ENCODE data around the gene AP2B1. TPM values are rescaled to one million over a fixed set of nuclear protein-coding genes. Genes with fewer than 3 reads are reported as not detected.

AP2B1 gene
- total and polyA plus RNA-seq, 9 of the 15 experiments (the other 6 are each of a cell fraction or from before 2014, with no cell fraction given): 60.1 to 287 (median 105) TPM

- TF ChIP-seq, protein P1, sequence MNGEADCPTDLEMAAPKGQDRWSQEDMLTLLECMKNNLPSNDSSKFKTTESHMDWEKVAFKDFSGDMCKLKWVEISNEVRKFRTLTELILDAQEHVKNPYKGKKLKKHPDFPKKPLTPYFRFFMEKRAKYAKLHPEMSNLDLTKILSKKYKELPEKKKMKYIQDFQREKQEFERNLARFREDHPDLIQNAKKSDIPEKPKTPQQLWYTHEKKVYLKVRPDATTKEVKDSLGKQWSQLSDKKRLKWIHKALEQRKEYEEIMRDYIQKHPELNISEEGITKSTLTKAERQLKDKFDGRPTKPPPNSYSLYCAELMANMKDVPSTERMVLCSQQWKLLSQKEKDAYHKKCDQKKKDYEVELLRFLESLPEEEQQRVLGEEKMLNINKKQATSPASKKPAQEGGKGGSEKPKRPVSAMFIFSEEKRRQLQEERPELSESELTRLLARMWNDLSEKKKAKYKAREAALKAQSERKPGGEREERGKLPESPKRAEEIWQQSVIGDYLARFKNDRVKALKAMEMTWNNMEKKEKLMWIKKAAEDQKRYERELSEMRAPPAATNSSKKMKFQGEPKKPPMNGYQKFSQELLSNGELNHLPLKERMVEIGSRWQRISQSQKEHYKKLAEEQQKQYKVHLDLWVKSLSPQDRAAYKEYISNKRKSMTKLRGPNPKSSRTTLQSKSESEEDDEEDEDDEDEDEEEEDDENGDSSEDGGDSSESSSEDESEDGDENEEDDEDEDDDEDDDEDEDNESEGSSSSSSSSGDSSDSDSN (IDR thresholded peaks at IDR 0.05; ENCODE audit: borderline replicate concordance in 1 of 2, low read depth in 2 of 2, low read length in 2 of 2): no peak
- no peak for TF ChIP-seq RBM25 (IDR thresholded peaks at IDR 0.05; ENCODE audit: low read depth, low read length, severe bottlenecking)
- no peak for TF ChIP-seq PTBP1 (IDR thresholded peaks at IDR 0.05; ENCODE audit: low read depth, low read length)
- TF ChIP-seq FOXP1 (CRISPR knock-in tag; IDR thresholded peaks at IDR 0.05): no peak
- no peak for TF ChIP-seq ARID4B (CRISPR knock-in tag; IDR thresholded peaks at IDR 0.05)
- TF ChIP-seq DIDO1 (tag; IDR thresholded peaks at IDR 0.05; ENCODE audit: low read depth): no peak
- no peak for TF ChIP-seq ZNF282 (CRISPR knock-in tag; IDR thresholded peaks at IDR 0.05)
- no peak for TF ChIP-seq GTF2E2 (tag; IDR thresholded peaks at IDR 0.05)
- TF ChIP-seq, protein P2, sequence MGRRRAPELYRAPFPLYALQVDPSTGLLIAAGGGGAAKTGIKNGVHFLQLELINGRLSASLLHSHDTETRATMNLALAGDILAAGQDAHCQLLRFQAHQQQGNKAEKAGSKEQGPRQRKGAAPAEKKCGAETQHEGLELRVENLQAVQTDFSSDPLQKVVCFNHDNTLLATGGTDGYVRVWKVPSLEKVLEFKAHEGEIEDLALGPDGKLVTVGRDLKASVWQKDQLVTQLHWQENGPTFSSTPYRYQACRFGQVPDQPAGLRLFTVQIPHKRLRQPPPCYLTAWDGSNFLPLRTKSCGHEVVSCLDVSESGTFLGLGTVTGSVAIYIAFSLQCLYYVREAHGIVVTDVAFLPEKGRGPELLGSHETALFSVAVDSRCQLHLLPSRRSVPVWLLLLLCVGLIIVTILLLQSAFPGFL (CRISPR knock-in tag; IDR thresholded peaks at IDR 0.05): no peak
- TF ChIP-seq MNT (conservative IDR thresholded peaks at IDR 0.05): no peak
- no peak for TF ChIP-seq HCFC1 (IDR thresholded peaks at IDR 0.05; ENCODE audit: low read depth, low read length)
- no peak for TF ChIP-seq CHD1 (IDR thresholded peaks at IDR 0.05; ENCODE audit: low read length)
- no peak for TF ChIP-seq TEAD4 (IDR thresholded peaks at IDR 0.05; ENCODE audit: low read length)
- TF ChIP-seq TEAD4 (CRISPR knock-in tag; IDR thresholded peaks at IDR 0.05; ENCODE audit: borderline replicate concordance): no peak
- TF ChIP-seq ZC3H4 (CRISPR knock-in tag; IDR thresholded peaks at IDR 0.05; ENCODE audit: borderline replicate concordance): no peak
Observed at GRCh38 chr17:35692512-35693210, 105.5 kb downstream of the AP2B1 start (continued).

Data from K562 (cell line).